Right renal cortex interstitium (tissue), 3 donors: ENCODE data around the gene CDKN1A. TPM values are rescaled to one million over a fixed set of nuclear protein-coding genes. Genes with fewer than 3 reads are reported as not detected.
"Not testable (repeated sequence)": the region's sequence is repeated elsewhere in the genome, so short reads cannot be mapped to it uniquely, and the experiment has no call there.

ENCODE experiments used
- DNase-seq, 3 donors: peaks; one replicate each; pipeline ENCODE4 v3.0.0-alpha.2; 2013; ENCODE audit warnings: low read depth in 3 of 3, low spot score in 2 of 3
- polyA plus RNA-seq, 3 donors: library from polyadenylated mRNA; unstranded; fragments of 120-200 nt; gene quantifications; one replicate each; pipeline ENCODE4 v1.2.1, GENCODE V29; 2013; ENCODE audit not compliant: insufficient read length in 3 of 3

Gene CDKN1A
- 10 to 100 TPM in 1 of 3 donors, 1 to 10 TPM in 2; 6.9 to 13.1 (median 8.5) TPM for polyA plus RNA-seq

DNA sequence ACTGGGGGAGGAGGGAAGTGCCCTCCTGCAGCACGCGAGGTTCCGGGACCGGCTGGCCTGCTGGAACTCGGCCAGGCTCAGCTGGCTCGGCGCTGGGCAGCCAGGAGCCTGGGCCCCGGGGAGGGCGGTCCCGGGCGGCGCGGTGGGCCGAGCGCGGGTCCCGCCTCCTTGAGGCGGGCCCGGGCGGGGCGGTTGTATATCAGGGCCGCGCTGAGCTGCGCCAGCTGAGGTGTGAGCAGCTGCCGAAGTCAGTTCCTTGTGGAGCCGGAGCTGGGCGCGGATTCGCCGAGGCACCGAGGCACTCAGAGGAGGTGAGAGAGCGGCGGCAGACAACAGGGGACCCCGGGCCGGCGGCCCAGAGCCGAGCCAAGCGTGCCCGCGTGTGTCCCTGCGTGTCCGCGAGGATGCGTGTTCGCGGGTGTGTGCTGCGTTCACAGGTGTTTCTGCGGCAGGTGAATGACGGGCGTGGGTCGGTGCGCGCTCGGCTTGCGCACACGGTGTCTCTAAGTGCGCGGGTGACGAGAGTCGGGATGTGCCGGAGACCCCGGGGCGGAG is at the start of gene CDKN1A:
Gene CDKN1A, plus strand, starts transcription at position 227 of the 555 bp plus-strand sequence. CDS start 5,388 bp downstream, outside the sequence.
- peak in 1 of 3 donors; percentile 76 for DNase-seq

GRCh38 chr6:36629784-36630183 is 48.7 kb upstream of the CDKN1A start:
- no peak for DNase-seq

GRCh38 chr6:36631326-36632011 is 47.0 kb upstream of the CDKN1A start:
- no peak for DNase-seq

DNA sequence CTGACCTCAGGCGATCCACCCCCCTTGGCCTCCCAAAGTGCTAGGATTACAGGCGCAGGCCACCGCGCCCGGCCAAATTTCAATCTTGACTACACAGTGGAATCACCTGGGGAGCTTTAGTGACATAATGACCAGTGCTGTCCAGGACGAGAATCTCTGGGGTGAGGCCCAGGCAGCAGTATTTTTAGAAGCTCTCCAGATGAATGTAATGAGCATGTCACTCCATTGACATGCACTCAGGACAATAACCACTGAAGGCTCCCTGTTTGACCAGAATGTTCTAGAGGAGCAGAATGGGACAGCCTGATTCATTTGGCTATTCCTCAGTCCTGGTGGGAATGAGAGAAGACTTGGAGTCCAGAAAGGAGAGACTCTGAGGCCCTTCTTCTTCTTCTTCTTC is 45.1 kb upstream of the CDKN1A start:
- DNase-seq = no peak

DNA sequence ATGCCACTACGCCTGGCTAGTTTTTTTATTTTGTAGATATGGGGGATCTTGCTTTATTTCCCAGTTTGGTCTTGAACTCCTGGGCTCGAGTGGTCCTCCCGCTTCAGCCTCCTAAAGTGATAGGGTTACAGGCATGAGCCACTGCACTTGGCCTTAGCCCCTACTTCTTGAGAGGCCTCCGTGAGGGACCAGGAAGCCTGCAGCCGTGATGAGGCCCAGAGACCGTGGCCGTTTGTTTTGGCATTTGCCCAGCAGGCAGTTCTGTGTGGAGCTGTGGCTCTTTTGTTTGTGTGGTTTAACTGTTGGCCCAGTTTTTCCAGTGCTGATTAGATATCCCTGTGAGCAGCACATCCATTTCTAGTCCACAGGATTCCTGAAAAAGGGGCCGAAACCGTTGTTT is 44.6 kb upstream of the CDKN1A start:
- DNase-seq = no peak

DNA sequence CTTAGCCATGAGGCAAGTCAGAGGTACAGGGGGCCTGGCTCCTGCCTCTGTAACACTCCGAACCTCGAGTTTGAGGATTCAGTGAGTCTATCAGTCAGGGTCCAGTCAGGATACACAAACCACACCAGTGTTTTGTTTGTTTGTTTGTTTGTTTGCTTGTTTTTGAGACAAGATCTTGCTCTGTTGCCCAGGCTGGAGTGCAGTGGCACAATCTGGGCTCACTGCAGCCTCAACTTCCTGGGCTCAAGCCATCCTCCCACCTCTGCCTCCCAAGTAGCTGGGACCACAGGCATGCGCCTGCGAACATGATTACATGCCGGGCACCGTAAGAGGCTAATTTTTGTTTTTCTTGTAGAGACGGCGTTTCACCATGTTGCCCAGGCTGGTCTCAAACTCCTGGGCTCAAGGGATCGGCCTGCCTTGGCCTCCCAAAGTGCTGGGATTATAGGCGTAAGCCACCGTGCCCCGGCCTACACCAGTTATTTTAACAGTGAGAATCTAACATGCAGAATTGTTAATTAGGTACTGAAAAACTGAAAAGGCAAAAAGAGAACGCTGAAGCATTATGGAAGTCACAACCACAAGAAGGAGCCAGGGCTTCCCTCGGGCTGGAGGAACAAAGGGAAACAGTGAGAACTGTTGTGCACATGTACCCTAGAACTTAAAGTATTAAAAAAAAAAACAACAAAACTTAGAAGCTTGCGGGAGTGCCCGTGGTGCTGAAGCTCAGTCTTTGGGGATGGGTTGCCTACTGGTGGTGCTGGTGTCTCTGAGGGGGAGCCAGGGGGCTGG is 44.0 kb upstream of the CDKN1A start:
- no peak for DNase-seq

DNA sequence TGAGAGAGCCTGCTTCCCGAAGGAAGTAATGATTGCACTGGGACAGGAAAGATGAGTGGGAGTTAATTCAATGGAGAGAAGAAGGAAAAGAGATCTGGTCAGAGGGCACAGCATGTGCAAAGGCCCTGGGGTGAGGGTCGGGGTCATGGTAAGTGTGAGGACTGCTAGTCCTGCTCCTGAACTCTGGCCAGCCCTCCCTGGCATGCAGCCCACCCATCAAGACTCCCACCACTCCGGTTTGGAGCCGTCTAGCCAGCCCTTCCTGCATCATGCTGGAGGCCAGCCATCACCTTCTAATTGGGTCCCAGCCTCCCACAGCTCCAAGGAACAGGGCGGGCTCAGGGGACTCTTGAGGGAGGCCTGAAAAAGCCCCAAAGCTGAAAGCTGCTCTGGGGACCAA is 42.2 kb upstream of the CDKN1A start:
- DNase-seq = no peak

DNA sequence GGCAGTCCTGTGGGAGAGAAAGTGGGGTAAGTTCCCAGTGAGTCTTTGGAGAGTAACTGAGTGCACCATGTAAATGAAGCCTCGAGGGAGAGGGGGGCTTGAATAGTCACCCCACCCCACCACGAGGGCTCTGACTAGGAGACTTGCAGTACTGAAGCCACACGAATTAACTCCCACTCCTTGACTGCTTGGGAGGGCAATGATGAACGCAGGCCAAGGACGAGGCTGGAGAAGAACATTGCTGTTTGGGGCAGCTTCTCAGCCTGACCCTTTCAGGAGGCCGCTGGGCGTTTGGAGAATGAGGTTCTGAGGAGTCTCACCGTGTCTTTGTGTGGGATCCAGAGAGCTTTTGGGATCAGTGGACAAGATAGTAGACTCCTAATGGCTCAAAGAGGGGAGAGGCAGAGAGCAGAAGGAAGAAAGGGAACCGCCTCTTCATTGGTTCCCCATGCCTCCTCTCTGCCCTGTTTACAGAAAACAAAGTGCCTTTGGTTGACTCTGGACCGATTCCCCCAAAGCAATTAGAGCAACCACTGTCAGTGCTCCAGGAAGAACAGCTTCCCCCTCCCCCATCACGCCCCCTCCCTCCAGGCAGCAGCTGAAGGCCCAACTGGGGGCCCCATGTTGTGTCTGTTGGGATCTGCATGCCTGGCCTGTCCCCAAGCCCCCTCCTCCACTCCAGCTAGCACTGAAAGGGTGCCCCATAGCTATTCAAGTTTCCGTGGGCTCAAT is 41.7 kb upstream of the CDKN1A start:
- no peak for DNase-seq

DNA sequence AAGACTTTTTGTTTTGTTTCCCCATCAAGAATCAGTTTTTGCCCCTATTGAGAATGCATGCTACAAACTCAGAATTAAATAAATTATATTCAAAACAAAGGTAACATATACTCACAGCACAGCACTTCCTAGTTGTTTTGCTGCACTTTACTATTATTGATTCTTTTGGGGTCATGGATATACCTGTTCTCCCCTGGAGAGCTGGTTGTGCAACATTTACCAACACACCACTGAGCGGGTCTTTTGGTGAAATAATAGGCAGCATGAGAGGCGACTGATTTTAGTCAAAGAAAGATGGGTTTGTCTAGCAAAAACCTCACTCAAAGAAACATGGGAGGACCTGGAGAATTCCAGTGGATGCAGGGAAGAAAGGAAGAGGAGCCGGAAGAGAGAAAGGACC is 39.9 kb upstream of the CDKN1A start:
- DNase-seq = no peak

DNA sequence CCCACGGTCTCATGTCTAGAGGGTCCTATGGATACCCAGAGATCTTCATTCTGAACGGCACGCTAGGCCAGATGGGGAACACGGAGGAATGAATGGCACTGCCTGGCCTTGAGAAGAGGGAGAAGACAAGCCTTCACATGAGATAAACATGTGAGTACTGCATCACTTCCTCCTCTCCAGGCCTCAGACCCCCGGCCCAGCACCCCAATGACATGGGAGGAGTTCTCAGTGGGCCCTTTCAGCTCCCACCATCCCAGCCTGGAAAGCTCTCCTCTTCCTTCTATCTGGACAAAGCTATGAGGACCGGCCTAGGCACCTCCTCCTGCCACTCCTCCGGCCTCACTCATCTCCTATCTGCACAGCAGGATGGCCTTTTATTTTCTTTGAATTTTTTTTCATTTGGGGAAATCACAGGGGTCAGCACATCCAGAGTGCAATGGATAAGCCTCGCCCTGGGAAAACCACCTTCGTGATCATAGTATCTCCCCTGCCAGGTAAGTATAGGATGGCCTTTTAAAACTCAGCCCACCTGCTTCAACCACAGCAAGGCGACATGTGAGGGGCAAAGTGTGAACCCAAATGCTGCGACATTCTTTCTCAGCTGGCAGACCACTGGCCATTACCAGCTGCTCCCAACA is 39.2 kb upstream of the CDKN1A start:
- DNase-seq = no peak

GRCh38 chr6:36641543-36641942 is 37.0 kb upstream of the CDKN1A start:
- no peak for DNase-seq

DNA sequence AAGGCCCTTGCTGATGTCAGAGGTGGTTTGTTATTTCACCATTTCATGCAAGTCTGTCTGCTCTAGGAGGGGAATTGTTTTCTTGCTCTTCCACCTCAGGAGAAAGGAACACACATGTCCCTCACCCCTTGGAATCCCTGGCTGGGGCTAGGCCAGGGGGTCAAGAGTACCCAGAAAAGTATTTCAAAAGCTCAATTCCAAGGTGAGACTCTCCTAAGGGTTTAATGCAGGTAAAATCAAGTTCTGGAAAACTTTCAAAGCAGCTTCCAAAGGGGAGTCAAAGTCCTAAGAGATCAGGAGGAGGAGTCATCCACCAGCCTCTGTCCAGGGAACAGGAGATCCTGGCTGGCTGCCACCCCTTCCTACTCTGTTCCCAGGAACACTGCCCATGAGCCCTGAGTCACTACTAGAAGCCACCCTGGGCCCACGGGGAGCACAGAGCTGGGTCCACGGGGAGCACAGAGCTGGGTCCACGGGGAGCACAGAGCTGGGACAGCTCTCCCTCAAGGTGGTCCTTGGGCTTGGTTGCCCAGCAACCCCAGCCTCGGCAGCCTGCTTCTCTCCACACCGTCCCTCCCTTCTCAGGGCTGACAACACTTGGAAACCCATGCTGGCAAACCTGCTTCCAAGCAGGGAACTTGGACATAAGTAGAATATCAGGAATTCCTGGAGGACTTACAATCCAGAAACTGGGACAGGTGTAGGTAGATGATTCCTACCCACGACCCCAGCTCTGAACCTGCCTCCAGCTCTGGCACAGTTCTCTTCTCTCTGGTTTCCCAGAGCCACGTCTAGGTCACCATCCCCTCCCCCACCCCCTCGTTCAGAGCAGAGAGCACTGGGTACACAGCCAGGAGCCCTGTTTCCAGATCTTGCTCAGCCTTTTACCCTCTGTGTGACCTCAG is 35.3 kb upstream of the CDKN1A start:
- no peak for DNase-seq

GRCh38 chr6:36643977-36644376 is 34.5 kb upstream of the CDKN1A start:
- DNase-seq = no peak

GRCh38 chr6:36649086-36649485 is 29.4 kb upstream of the CDKN1A start:
- no peak for DNase-seq

GRCh38 chr6:36649701-36650484 is 28.6 kb upstream of the CDKN1A start:
- no peak for DNase-seq

DNA sequence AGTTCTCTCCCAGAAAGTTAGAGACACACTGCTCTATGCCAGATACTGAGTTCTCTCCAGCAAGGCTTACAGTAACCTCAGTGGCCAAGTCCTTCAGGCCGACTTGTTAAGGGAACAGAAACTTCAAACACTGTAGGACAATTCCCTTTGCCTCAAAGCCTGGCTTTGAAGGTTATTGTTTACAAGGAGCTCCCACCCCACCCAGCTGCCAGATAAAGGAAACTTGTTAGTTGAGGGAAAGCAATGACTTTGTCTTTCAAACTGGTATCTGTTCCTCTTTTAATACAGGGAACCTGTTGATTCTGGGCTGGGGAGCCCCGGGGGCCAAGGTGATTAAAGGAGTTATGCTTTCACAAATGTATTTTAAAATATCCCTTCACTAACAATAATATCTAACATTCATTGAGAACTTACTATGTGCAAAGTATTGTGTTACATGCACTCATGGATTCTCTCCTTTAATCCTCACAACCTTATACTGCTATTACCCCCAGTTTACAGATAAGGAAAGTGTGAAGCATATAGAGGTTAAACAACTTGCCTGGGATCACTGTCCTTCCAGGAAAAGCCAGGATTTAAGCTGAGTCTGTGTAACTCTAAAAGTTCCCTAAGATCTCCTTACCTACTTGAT is 27.6 kb upstream of the CDKN1A start:
- DNase-seq = no peak

GRCh38 chr6:36651659-36652379 is 26.7 kb upstream of the CDKN1A start:
- DNase-seq = no peak

DNA sequence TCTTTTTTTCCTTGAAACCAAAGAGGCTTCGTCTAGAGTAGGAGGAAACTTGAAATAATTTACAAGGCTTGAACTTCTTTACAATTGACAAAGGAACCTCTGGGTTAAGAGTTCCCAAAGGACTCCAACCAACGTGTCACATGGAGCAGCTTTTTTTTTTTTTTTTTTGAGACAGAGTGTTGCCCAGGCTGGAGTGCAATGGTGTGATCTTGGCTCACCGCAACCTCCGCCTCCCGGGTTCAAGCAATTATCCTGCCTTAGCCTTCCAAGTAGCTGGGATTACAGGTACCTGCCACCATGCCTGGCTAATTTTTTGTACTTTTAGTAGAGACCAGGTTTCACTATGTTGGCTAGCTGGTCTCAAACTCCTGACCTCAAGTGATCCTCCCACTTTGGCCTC is 24.0 kb upstream of the CDKN1A start:
- not testable (repeated sequence) for DNase-seq
